Caco-2 (cell line): Measurements from ENCODE around the gene CDH13. TPM values are rescaled to one million over a fixed set of nuclear protein-coding genes. Genes with fewer than 3 reads are reported as not detected.

Experiments
- BruUV-seq: library from RNA; stranded (reverse); fragments of 400-500 nt; replicated peaks from 2 replicates; lab custom pipeline; 2021; lab: Mats Ljungman, UMichigan
- CTCF ChIA-PET: fragments of 300-600 bp; sonication (Branson Sonifier 250); formaldehyde crosslinking; loops from one replicate; lab custom pipeline; 2022; ENCODE audit warnings: antibody characterized with exemption; lab: Charles Lee
- POLR2A ChIA-PET: fragments of 300-600 bp; sonication (Branson Sonifier 250); formaldehyde crosslinking; loops from one replicate; lab custom pipeline; 2022; ENCODE audit warnings: antibody characterized with exemption; lab: Charles Lee
- DNase-seq, 2 experiments: peaks; one replicate each; pipeline versions ENCODE4 v3.0.0 to v3.0.0-alpha.2; 2020 to 2022
- H3K27me3 ChIP-seq: replicated peaks from 2 replicates; pipeline ENCODE4 v1.6.0; 2011; ENCODE audit warnings: low read length; ENCODE audit not compliant: control insufficient read depth, insufficient read depth
- H3K36me3 ChIP-seq: 2 replicates; pipeline ENCODE4 v1.5.1; 2011; ENCODE audit warnings: low read length; ENCODE audit not compliant: control insufficient read depth, insufficient read depth
- H3K4me1 ChIP-seq: fragments of 250-450 bp; sonication (Bioruptor Pico); 2 replicates; pipeline ENCODE4 v1.5.1; 2020; ENCODE audit warnings: mild to moderate bottlenecking
- H3K4me3 ChIP-seq: 2 replicates; pipeline ENCODE4 v1.5.1; 2011; ENCODE audit warnings: low read depth, mild to moderate bottlenecking, control low read depth, low read length
- H3K9me3 ChIP-seq: fragments of 250-450 bp; sonication (Bioruptor Pico); 2 replicates; pipeline ENCODE4 v1.5.1; 2020; ENCODE audit warnings: mild to moderate bottlenecking, moderate library complexity
- H3K27ac Mint-ChIP-seq: one replicate; pipeline ENCODE4 v1.8.0; 2022; ENCODE audit warnings: mixed read lengths; ENCODE audit not compliant: unreplicated experiment
- H3K27me3 Mint-ChIP-seq: one replicate; pipeline ENCODE4 v1.8.0; 2022; ENCODE audit warnings: mixed read lengths; ENCODE audit not compliant: insufficient read depth, unreplicated experiment
- H3K36me3 Mint-ChIP-seq: one replicate; pipeline ENCODE4 v1.8.0; 2022; ENCODE audit warnings: mild to moderate bottlenecking, mixed read lengths; ENCODE audit not compliant: insufficient read depth, unreplicated experiment
- H3K4me1 Mint-ChIP-seq: one replicate; pipeline ENCODE4 v1.8.0; 2022; ENCODE audit warnings: low read depth, mixed read lengths; ENCODE audit not compliant: unreplicated experiment
- H3K4me3 Mint-ChIP-seq: one replicate; pipeline ENCODE4 v1.8.0; 2022; ENCODE audit warnings: mild to moderate bottlenecking, moderate library complexity, mixed read lengths; ENCODE audit not compliant: unreplicated experiment
- H3K9me3 Mint-ChIP-seq: one replicate; pipeline ENCODE4 v1.8.0; 2022; ENCODE audit warnings: mixed read lengths; ENCODE audit not compliant: unreplicated experiment
- CTCF ChIP-seq, 2 experiments: fragments of 200-600 bp in 1 of 2; IDR thresholded peaks; 1 replicate in 1 of 2; 2 replicates in 1 of 2; pipeline versions ENCODE4 v1.5.1 to v1.8.0; 2011 to 2022; ENCODE audit warnings: antibody characterized with exemption in 1 of 2, control low read depth in 1 of 2, inconsistent platforms in 1 of 2, low read depth in 1 of 2, low read length in 1 of 2, mild to moderate bottlenecking in 1 of 2, moderate library complexity in 1 of 2; ENCODE audit not compliant: insufficient read depth in 1 of 2, severe bottlenecking in 1 of 2, unreplicated experiment in 1 of 2
- intact Hi-C: fragments of 100-400 bp; cut with micrococcal nuclease; formaldehyde crosslinking; loops from one replicate; pipeline ENCODE4 v1.10.0; 2022; ENCODE audit not compliant: unreplicated experiment
- total RNA-seq: library from RNA; stranded (reverse); gene quantifications from 2 replicates; pipeline ENCODE4 v1.2.3, GENCODE V29; 2022

Gene CDH13
- total RNA-seq, 1 experiment from 2014 or later: 2.2 TPM

- DNase-seq: no peak
- Histone ChIP-seq H3K4me1 (no peaks in the 10 kb centered on the region), H3K36me3 (no peaks in the 10 kb centered on the region), H3K27me3 (no peaks in the 10 kb centered on the region), H3K9me3 (no peaks in the 10 kb centered on the region; the same call in 1 of the 2 replicates), H3K4me3 (no peak overlapping the region)
- Mint-ChIP-seq H3K9me3 (peaks cover 19% of the 10 kb centered on the region), H3K4me3 (no peak overlapping the region), H3K27me3 (no peaks in the 10 kb centered on the region), H3K27ac (no peak overlapping the region), H3K4me1 (no peaks in the 10 kb centered on the region), H3K36me3 (no peaks in the 10 kb centered on the region)
- TF ChIP-seq CTCF (IDR thresholded peaks at IDR 0.05; ENCODE audit: insufficient read depth in 1 of 2, low read depth in 1 of 2, low read length in 1 of 2, severe bottlenecking in 1 of 2, unreplicated experiment in 1 of 2): no peak
- intact Hi-C loops: no loop called here
- POLR2A ChIA-PET: no interaction called here
- no TSS peak for BruUV-seq
- CTCF ChIA-PET: no interaction called here
Observed at GRCh38 chr16:82820855-82821254, 194.1 kb downstream of the CDH13 start.

- Histone ChIP-seq H3K27me3 (no peaks in the 10 kb centered on the region), H3K4me1 (no peaks in the 10 kb centered on the region), H3K4me3 (no peak overlapping the region), H3K36me3 (no peaks in the 10 kb centered on the region), H3K9me3 (no peaks in the 10 kb centered on the region; the same call in 1 of the 2 replicates)
- H3K36me3 Mint-ChIP-seq: no peaks in the 10 kb centered on the region
- intact Hi-C loops: no loop called here
- ChIA-PET POLR2A (no interaction called here), CTCF (no interaction called here)
- H3K4me3 Mint-ChIP-seq: no peak overlapping the region
- H3K27ac Mint-ChIP-seq: no peak overlapping the region
- H3K4me1 Mint-ChIP-seq: no peaks in the 10 kb centered on the region
- no peaks in the 10 kb centered on the region for H3K27me3 Mint-ChIP-seq
- no peak for DNase-seq
- no TSS peak for BruUV-seq
- peaks cover 19% of the 10 kb centered on the region for H3K9me3 Mint-ChIP-seq
- no peak for TF ChIP-seq CTCF (IDR thresholded peaks at IDR 0.05; ENCODE audit: insufficient read depth in 1 of 2, low read depth in 1 of 2, low read length in 1 of 2, severe bottlenecking in 1 of 2, unreplicated experiment in 1 of 2)
Observed at GRCh38 chr16:82824408-82824807, 197.6 kb downstream of the CDH13 start.

- Histone ChIP-seq H3K4me1 (no peaks in the 10 kb centered on the region), H3K36me3 (no peaks in the 10 kb centered on the region), H3K4me3 (no peak overlapping the region), H3K27me3 (no peaks in the 10 kb centered on the region), H3K9me3 (no peaks in the 10 kb centered on the region)
- Mint-ChIP-seq H3K27me3 (peaks cover 2% of the 10 kb centered on the region), H3K4me3 (no peak overlapping the region), H3K4me1 (no peaks in the 10 kb centered on the region), H3K36me3 (no peaks in the 10 kb centered on the region), H3K27ac (no peak overlapping the region), H3K9me3 (peaks cover 9% of the 10 kb centered on the region)
- ChIA-PET CTCF (no interaction called here), POLR2A (no interaction called here)
- no TSS peak for BruUV-seq
- DNase-seq: no peak
- intact Hi-C loops: no loop called here
- TF ChIP-seq CTCF (IDR thresholded peaks at IDR 0.05; ENCODE audit: insufficient read depth in 1 of 2, low read depth in 1 of 2, low read length in 1 of 2, severe bottlenecking in 1 of 2, unreplicated experiment in 1 of 2): no peak
Observed at GRCh38 chr16:82829301-82829700, 202.5 kb downstream of the CDH13 start.
